Heart right ventricle (tissue), 16 donors: Measurements from ENCODE around the gene WWOX. TPM values are rescaled to one million over a fixed set of nuclear protein-coding genes. Genes with fewer than 3 reads are reported as not detected.

Experiments used
- ATAC-seq, 8 donors: fragments of 200-7000 bp; cut with Tn5 transposase; one replicate each; pipeline ENCODE4 v1.9.1; 2020; ENCODE audit warnings: mild to moderate bottlenecking in 8 of 8, moderate library complexity in 8 of 8, moderate number of reproducible peaks in 1 of 8
- DNase-seq, 2 donors: peaks; one replicate each; pipeline ENCODE4 v3.0.0-alpha.2; 2020
- H3K27ac ChIP-seq, 10 donors: fragments of 200-600 bp; sonication (generic) in 2 of 10; one replicate each; pipeline versions ENCODE4 v1.5.0 to v1.8.0; 2020 to 2022; ENCODE audit warnings: mild to moderate bottlenecking in 3 of 10
- H3K27me3 ChIP-seq, 7 donors: fragments of 200-600 bp; one replicate each; pipeline ENCODE4 v1.8.0; 2021 to 2022; ENCODE audit warnings: mild to moderate bottlenecking in 2 of 7
- H3K36me3 ChIP-seq, 9 donors: fragments of 200-600 bp; sonication (generic) in 1 of 9; one replicate each; pipeline versions ENCODE4 v1.5.0 to v1.8.0; 2020 to 2022; ENCODE audit warnings: mild to moderate bottlenecking in 2 of 9
- H3K4me1 ChIP-seq, 9 donors: fragments of 200-600 bp; sonication (generic) in 1 of 9; one replicate each; pipeline versions ENCODE4 v1.5.0 to v1.8.0; 2020 to 2022; ENCODE audit warnings: mild to moderate bottlenecking in 4 of 9
- H3K4me3 ChIP-seq, 10 donors: fragments of 200-600 bp; sonication (generic) in 2 of 10; one replicate each; pipeline versions ENCODE4 v1.5.0 to v1.8.0; 2020 to 2022; ENCODE audit warnings: mild to moderate bottlenecking in 7 of 10, moderate library complexity in 2 of 10
- H3K9me3 ChIP-seq, 11 donors: fragments of 200-600 bp in 10 of 11; sonication (generic) in 2 of 11; one replicate each; pipeline versions ENCODE4 v1.5.0 to v1.8.0; 2013 to 2022; ENCODE audit warnings: mild to moderate bottlenecking in 2 of 11, control low read depth in 1 of 11, moderate library complexity in 1 of 11
- CTCF ChIP-seq, 9 donors: fragments of 200-600 bp; sonication (generic) in 2 of 9; IDR thresholded peaks; one replicate each; pipeline versions ENCODE4 v1.5.0 to v1.8.0; 2021 to 2022; ENCODE audit warnings: antibody characterized with exemption in 9 of 9, mild to moderate bottlenecking in 5 of 9, moderate library complexity in 1 of 9
- WGBS, 2 donors: extraction: QIAGEN DNeasy Blood & Tissue Kit; methylation state at CpG; one replicate each; pipeline ENCODE4 v1.1.7; 2013; ENCODE audit warnings: inconsistent platforms in 1 of 2; 5-methylcytosine and 5-hydroxymethylcytosine counted together
- intact Hi-C, 10 donors: fragments of 100-400 bp; cut with DNase I; formaldehyde crosslinking; loops; one replicate each; pipeline versions ENCODE4 v1.11.1 to v1.14.2; 2022
- polyA plus RNA-seq, 2 donors: library from polyadenylated mRNA; stranded (reverse); fragments of 200-250 nt; gene quantifications; one replicate each; pipeline ENCODE4 v1.2.3, GENCODE V29; 2013
- total RNA-seq, 10 donors: library from RNA; stranded (reverse); fragmentation: NEBNext Ultra II Directional in 3 of 10; extraction: Animal tissue kit (Norgen Biotek cat#: 25700) in 3 of 10; gene quantifications; one replicate each; pipeline versions ENCODE4 v1.2.1 to v1.2.4, GENCODE V29; 2021 to 2023
- donor health status: Arrhythmogenic right ventricular cardiomyopathy.
- donor health status: ischemic (EF 13 %, LVEDD 7.1; RV severe dilation, severe dysfunction).
- donor health status: healthy with polysubstance abuse.
- donor health status: DM: no; HTN: yes; CAD: no.
- donor health status: DM: no; HTN: no; CAD: no.
- donor health status: ischemic (EF 25% LVEDD 6.9; RV normal size, moderate dysfunction).
- donor health status: ischemic (EF 25% LVEDD 5.7; RV mildly dilated, moderate dysfunction).
- donor health status: healthy.
- donor health status: DM: yes; HTN: yes; CAD: no.
- donor health status: Ischemic cardiomyopathy.
- donor health status: ischemic (EF 35%, LVEDD 5.7; RV mildly dilated, moderate dysfunction).
- donor health status: nonischemic (EF 11% LVEDD 7.7; RV severe dilation, severe dysfunction).
- donor health status: DM: yes; HTN: yes; CAD: no.
- donor health status: PGD.
- donor health status: ischemic (EF 29% LVEDD 5.4; RV normal size, mild dysfunction).
- donor health status: nonischemic (EF 23%, LVEDD 6.1; RV moderate dilation, normal function).

The WWOX gene
- total and polyA plus RNA-seq, 12 donors, result 4.9 to 15.0 (median 9.9) TPM

- peak; percentile 73 to 95 (median 85) for ATAC-seq
These were observed 696.9 kb downstream of the WWOX start for GRCh38 chr16:78796221-78796866.

GRCh38 chr16:78799429-78799828 is 700.0 kb downstream of the WWOX start:
- no peaks in the 10 kb centered on the region for H3K27me3 ChIP-seq
- no peak overlapping the region for H3K27ac ChIP-seq
- H3K36me3 ChIP-seq, result no peaks in the 10 kb centered on the region
- no peak for DNase-seq
- peaks cover 0 to 15% (median 0%) of the 10 kb centered on the region in 9 donors for H3K4me1 ChIP-seq
- no peak for TF ChIP-seq CTCF (IDR thresholded peaks at IDR 0.05)
- intact Hi-C loops, result loop anchor here in 1 of 10 donors (10.0 kb wide), 1 partner anchor 695 kb away; no protein-coding TSS in a partner anchor
- no peak overlapping the region for H3K4me3 ChIP-seq
- WGBS, 2 donors, result 73 to 96% methylated on average over 5 of the region's 5 CpGs
- no peak for ATAC-seq
- no peaks in the 10 kb centered on the region for H3K9me3 ChIP-seq

More at GRCh38 chr16:78796221-78796866, 696.9 kb downstream of the WWOX start:
- intact Hi-C loops, result loop anchor here in 1 of 10 donors (10.0 kb wide), 1 partner anchor 692 kb away; no protein-coding TSS in a partner anchor
- 46 to 54% methylated on average over 3 of the region's 3 CpGs for WGBS, 2 donors
- Histone ChIP-seq H3K9me3 (no peaks in the 10 kb centered on the region), H3K36me3 (no peaks in the 10 kb centered on the region), H3K27ac (peak overlapping the region in 3 of 10 donors; percentile 20 to 53 (median 32)), H3K4me1 (peaks cover 0 to 15% (median 0%) of the 10 kb centered on the region in 9 donors), H3K4me3 (peak overlapping the region in 1 of 10 donors; percentile 2), H3K27me3 (no peaks in the 10 kb centered on the region)
- no peak for TF ChIP-seq CTCF (IDR thresholded peaks at IDR 0.05)
- peak in 1 of 2 donors; percentile 69 for DNase-seq

GRCh38 chr16:78800523-78800922 is 701.1 kb downstream of the WWOX start:
- Histone ChIP-seq H3K4me3 (no peak overlapping the region), H3K27me3 (no peaks in the 10 kb centered on the region), H3K27ac (no peak overlapping the region), H3K36me3 (no peaks in the 10 kb centered on the region), H3K9me3 (no peaks in the 10 kb centered on the region), H3K4me1 (peaks cover 0 to 9% (median 0%) of the 10 kb centered on the region in 9 donors)
- no peak for ATAC-seq
- no peak for DNase-seq
- intact Hi-C loops, result no loop called here
- 79 to 84% methylated on average over 3 of the region's 3 CpGs for WGBS, 2 donors
- TF ChIP-seq CTCF (IDR thresholded peaks at IDR 0.05), result no peak

GRCh38 chr16:78804058-78804735 is 704.7 kb downstream of the WWOX start:
- WGBS, 2 donors, result 97% methylated on average over 13 of the region's 13 CpGs

More at GRCh38 chr16:78804058-78804735, 704.7 kb downstream of the WWOX start:
- H3K27ac ChIP-seq, result no peak overlapping the region
- no peak for TF ChIP-seq CTCF (IDR thresholded peaks at IDR 0.05)
- H3K9me3 ChIP-seq, result peaks cover 0 to 9% (median 0%) of the 10 kb centered on the region in 11 donors
- no peaks in the 10 kb centered on the region for H3K36me3 ChIP-seq
- no peak for ATAC-seq
- H3K27me3 ChIP-seq, result no peaks in the 10 kb centered on the region
- DNase-seq, result no peak
- no peaks in the 10 kb centered on the region for H3K4me1 ChIP-seq
- H3K4me3 ChIP-seq, result no peak overlapping the region
- intact Hi-C loops, result no loop called here
